Activated CD4-positive, alpha-beta T cell treated with anti-CD3 and anti-CD28 coated beads, Interleukin-2, Interleukin-4, amounts not matched to agents 100 ng/mL and 50 ng/mL, durations not matched to agents 16 hours and 8 hours (primary cell): ENCODE measurements around the gene DYNLL2.
"Not testable (repeated sequence)": the region's sequence is repeated elsewhere in the genome, so short reads cannot be mapped to it uniquely, and the experiment has no call there.

Experiments
- DNase-seq: peaks from one replicate; pipeline ENCODE4 v3.0.0-alpha.2; 2020; ENCODE audit warnings: low spot score

DYNLL2 gene

DNA sequence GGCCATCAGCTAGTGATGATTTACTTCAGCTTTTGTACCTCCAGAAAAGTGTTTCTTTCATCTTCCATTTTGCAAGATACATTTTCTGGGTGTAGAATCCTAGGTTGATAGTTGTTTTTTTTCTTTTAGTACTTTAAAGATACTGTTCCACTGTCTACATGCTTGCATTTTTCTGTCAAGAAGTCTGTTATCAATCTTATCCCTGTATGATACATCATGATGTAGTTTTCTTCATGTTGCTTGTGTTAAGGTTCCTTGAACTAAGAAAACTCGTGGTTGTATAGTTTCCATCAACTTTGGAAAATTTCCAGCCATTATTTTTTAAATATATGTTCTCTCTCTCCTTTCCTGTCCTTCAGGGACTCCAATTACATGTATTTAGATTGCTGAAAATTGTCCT lies 24.1 kb downstream of the DYNLL2 start:
- DNase-seq = no peak

DNA sequence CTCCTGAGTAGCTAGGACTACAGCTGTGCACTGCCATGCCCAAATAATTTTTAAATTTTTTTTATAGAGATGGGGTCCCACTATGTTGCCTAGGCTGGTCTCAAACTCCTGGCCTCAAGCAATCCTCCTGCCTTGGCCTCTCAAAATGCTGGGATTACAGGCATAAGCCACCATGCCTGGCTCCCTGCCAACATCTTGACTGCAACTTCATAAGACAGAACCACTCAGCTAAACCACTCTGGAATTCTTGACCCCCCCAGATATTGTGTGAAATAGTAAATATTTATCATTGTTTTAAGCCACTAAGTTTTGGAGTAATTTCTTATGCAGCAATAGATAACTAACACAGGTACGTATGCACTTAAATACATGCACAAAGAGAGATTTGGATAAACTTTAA lies 26.0 kb downstream of the DYNLL2 start:
- DNase-seq = no peak

DNA sequence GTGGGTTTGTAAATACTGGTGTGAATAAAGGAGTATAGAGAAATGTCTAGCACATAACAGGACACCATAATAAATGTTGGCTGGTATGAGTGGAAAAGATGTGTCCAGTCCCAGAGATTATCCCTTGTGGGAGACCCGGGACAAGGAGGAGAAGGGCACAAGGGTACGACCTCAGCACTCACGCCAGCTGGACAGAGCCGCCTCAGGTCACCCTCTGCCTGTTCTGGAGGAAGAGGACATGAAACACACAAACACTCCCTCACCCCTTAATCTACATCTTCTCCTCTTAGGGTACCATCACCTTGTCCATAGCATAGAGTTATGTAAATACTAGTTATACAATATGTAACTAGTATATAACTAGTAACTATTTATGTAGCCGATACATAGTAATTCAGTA lies 26.8 kb downstream of the DYNLL2 start:
- no peak for DNase-seq

DNA sequence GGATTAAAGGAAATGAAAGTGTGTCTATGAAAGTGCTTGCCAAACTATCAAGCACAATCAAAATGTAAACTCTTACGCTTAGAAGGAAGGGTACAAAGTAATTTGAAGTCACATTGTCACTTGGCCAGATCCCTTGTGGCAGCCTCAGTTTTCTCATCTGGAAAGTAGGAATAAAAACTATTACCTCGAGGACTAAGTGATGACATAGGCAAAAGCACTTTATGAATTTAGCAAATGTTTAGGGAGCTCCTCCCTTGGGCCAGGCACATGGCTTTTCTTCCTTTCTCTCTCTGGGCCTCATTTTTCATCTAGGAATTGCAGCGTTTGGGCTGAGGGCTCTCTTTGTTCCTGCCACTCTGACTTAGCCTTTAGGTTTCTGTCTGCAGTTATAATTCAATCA lies 28.5 kb downstream of the DYNLL2 start:
- no peak for DNase-seq

DNA sequence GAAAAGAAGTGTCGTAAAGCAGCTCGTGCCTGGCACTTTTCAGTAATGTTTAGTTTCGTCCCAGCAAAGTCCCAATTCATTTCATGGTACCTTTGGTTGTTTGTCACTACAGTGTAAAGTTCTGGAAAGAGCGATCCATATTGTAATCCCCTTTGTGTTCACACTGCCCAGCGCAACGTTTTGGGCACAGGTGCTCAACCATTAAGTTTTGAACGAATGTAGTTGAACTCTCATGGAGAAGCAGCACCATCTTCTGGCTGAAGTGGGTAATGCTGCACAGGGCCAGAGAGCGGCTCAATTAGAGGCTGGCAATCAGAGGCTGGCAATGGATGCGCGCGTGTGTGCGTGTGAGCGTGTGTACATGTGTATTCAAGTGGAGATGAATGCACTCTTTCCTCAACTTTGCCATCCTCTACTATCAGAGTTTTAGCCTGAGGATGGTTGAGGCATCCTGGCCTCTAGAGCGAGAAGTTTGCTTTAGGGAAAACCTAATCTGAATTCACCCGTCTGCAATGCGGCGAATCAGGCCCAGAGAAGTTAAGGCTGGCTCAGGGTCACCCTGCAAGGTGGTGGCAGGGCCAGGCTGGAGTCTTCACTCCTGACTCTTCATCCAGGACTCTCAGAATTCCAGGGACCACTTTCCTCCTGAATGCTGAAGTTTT lies 29.9 kb downstream of the DYNLL2 start:
- peak; percentile 84 for DNase-seq

DNA sequence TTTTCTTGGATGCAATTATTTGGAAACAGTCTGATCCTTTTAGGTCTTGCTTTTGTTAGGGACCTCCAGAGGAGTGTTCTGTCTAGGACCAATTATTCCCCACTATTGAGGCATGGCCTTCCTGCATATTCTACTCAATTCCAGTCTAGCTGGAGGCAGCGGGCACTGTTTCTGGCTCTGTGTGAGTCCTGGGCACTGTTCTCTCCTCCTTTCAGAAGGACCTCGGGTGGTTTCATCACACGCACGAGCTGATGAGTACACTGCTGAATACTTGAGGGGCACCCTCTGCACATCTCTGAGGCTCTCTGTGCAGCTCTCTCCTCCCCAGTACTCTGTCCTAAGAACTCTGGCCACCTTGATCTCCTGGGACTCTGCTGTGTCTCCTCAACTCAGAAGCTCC lies 30.7 kb downstream of the DYNLL2 start:
- DNase-seq = no peak

DNA sequence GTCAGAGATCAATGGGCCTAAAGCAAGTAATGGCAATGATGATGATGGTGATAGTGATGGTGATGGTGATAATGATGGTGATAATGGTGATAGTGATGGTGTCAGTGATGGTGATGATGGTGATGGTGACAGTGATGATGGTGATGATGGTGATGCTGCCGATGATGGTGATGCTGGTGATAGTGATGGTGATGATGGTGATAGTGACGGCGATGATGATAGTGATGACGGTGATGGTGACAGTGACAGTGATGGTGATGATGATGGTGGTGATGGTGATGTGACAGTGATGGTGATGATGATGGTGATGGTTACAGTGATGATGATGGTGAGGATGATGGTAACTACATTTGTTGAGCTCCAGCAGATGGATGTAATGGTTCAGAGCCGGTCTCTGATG lies 34.2 kb downstream of the DYNLL2 start:
- no peak for DNase-seq

DNA sequence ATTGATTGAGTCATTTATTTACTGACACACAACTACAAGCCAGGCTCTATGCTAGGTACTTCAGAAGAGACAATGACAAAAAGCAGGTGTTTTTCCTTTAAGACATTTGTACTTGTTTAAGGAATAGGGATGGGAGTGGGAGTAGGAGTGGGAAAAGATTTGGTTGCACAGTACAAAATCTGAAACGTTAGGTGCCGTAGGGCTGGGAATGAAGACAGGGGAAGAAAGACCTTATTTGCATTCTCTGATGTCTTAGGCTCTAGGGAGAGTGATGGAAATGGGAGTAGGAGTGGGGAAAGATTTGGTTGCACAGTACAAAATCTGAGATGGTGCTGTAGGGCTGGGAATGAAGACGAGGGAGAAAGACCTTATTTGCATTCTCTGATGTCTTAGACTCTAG lies 36.3 kb downstream of the DYNLL2 start:
- no peak for DNase-seq

DNA sequence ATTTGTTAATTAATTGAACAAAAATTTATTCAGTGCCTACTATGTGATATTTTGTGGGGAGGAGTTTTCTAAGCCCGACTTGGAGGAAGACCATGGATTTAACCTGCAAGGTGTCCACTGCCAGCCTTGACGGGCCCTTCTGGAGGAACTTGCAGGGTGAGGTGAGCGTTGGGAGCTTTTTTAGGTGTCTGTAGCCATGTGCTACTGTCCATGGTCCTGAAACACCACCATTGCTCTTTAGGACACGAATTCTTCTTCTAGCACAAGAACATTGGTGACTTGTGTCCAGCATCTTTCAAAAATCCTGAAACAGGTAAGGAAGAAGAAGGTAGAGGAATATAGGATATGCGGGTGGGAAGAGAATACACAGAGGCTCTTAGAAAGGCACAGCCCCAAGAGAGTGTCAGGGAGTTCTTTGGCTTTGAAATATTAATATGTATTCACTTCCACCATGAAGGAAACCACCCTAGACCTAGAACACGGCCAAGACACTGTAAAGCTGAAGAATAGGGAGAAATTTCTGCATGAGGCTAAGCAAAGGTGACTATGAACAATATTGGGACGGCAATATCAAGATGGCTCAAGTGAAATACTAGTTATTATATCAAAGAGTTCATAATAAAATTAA lies 37.1 kb downstream of the DYNLL2 start:
- peak; percentile 27 for DNase-seq

DNA sequence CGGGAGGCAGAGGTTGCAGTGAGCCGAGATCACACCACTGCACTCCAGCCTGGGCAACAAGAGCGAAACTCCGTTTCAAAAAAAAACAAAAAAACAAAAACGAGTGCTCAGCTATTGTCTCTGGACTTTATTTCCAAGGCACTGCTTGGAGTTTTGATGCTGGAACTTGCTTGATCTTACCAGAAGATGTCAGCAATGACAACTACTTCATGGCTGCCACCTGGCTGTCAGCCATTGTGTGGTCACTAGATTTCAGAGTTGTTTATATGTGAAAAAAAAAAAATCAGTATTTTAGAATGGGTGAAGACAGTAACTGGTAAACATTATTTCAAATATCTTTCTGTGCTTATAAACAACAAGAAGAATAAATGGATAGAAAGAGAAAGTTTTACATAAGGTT lies 38.7 kb downstream of the DYNLL2 start:
- peak; percentile 16 for DNase-seq

DNA sequence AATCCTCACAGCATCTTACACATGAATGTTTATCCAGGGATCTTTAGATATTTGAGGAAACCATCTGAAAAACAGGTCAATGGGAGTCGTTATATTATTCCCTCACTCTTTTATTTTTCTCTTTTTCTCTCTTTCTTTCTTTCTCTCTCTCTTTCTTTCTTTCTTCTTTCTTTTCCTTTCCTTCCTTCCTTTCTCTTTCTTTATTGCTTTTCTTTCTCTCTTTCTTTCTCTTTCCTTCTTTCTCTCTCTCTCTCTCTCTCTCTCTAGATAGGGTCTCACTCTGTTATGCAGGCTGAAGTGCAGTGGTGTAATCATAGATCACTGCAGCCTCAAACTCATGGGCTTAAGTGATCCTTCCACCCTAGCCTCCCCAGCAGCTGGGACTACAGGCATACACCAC lies 44.6 kb downstream of the DYNLL2 start:
- DNase-seq = no peak

DNA sequence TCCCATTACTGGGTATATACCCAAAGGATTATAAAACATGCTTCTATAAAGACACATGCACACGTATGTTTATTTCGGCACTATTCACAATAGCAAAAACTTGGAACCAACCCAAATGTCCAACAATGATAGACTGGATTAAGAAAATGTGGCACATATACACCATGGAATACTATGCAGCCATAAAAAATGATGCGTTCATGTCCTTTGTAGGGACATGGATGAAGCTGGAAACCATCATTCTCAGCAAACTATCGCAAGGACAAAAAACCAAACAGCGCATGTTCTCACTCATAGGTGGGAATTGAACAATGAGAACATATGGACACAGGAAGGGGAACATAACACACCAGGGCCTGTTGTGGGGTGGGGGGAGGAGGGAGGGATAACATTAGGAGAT lies 49.5 kb downstream of the DYNLL2 start:
- DNase-seq = not testable (repeated sequence)

DNA sequence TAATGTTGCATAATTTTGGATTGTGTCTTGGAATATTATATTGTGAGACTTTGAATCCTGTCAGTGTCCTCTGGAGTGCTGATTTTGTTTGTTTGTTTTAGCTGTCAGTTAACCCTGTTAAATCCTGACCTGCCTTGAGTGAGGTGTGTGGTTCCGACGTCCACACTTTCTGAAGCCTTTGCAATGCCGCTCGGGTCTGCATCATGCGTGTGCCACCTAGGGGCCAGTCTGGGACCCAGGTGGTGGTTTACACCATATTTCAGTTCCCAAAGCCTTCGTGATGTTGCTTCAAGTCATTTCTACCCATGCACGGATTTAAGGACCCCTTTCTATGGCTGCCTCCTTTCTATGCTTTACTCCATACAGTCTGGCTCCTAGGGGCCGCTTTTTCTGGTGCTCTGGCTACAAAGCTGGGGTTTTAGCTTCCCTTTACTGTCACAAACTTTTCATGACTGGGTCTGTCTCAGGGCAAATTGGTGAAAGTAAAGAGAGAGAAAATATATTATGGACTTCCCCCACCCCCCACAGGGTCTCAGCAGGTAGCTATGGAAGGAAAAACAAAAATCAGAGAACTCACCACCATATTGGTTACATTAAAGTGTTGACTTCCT lies 53.6 kb downstream of the DYNLL2 start:
- no peak for DNase-seq

DNA sequence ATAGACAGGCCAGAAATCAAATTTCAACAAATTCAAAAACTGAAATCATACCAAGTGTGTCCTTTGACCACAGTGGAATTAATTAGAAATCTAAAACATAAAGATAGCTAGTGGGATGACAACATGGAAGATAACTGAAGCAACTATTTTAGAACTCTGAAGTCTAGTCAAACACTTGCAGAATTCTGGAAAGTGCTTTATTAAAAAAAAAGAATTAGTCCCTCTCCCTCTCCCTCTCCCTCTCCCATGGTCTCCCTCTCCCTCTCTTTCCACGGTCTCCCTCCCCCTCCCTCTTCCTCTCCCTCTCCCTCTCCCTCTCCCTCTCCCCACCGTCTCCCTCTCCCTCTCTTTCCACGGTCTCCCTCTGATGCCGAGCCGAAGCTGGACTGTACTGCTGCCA lies 58.3 kb downstream of the DYNLL2 start:
- DNase-seq = no peak

DNA sequence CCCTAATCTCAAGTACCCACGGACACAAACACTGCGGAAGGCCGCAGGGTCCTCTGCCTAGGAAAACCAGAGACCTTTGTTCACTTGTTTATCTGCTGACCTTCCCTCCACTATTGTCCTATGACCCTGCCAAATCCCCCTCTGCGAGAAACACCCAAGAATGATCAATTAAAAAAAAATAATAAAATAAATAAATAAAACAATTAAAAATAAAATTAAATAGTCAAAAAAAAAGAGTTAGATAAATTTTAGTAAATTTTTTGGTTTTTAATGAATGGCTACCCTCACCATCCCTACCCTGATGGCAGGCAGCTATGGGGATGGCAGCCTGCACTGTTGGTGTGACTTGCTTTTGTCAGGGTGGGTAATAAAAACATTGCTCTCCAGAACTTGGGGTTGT lies 60.1 kb downstream of the DYNLL2 start:
- not testable (repeated sequence) for DNase-seq

DNA sequence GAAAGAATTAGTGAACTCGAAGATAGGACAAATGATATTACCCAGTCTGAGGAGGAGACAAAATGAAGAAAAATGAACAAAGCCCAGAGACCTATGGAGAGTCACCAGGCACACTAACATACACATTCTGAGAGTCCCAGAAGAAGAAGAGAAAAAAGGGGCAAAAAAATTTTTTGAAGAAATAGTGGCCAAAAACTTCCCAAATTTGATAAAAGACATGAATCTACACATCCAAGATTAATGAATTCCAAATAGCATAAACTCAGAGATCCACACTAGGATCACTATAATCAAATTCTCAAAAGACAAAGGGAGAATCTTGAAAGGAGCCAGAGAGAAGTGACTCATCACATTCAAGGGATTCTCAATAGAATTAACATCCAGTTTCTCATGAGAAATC lies 61.6 kb downstream of the DYNLL2 start:
- DNase-seq = no peak
